Measurements from ENCODE around the gene ACTC1.

ACTC1 gene

GRCh38 chr15:34760909-34761308 is 34.4 kb downstream of the ACTC1 start:
- H3K4me1 ChIP-seq (ENCODE audit: low read length): no peaks in the 10 kb centered on the region
- H4K20me1 ChIP-seq (ENCODE audit: insufficient read depth, low read length): no peaks in the 10 kb centered on the region
- no peaks in the 10 kb centered on the region for H3K9me3 ChIP-seq (ENCODE audit: insufficient read depth, low read length)
- H3K27me3 ChIP-seq (ENCODE audit: low read depth, low read length): peaks cover 33% of the 10 kb centered on the region
- H3K4me2 ChIP-seq (ENCODE audit: low read length): no peak overlapping the region
- TF ChIP-seq EZH2phosphoT487 (IDR thresholded peaks at IDR 0.05; ENCODE audit: low read depth) (no peak), CTCF (IDR thresholded peaks at IDR 0.05; ENCODE audit: low read depth, low read length) (no peak)
- H3K4me3 ChIP-seq (ENCODE audit: low read length): no peak overlapping the region
- H2AFZ ChIP-seq (ENCODE audit: low read depth, low read length): no peak overlapping the region
- H3K79me2 ChIP-seq (ENCODE audit: low read length): no peaks in the 10 kb centered on the region
- no peaks in the 10 kb centered on the region for H3K36me3 ChIP-seq (replicated peaks; ENCODE audit: low read depth, low read length)
- no peak overlapping the region for H3K27ac ChIP-seq (ENCODE audit: low read length)
- no peak overlapping the region for H3K9ac ChIP-seq (ENCODE audit: low read length)

GRCh38 chr15:34759992-34760391 is 35.4 kb downstream of the ACTC1 start:
- Histone ChIP-seq H3K27ac (ENCODE audit: low read length) (no peak overlapping the region), H2AFZ (ENCODE audit: low read depth, low read length) (no peak overlapping the region), H3K9me3 (ENCODE audit: insufficient read depth, low read length) (no peaks in the 10 kb centered on the region), H3K4me1 (ENCODE audit: low read length) (no peaks in the 10 kb centered on the region), H3K9ac (ENCODE audit: low read length) (no peak overlapping the region), H3K27me3 (ENCODE audit: low read depth, low read length) (peaks cover 33% of the 10 kb centered on the region), H3K4me3 (ENCODE audit: low read length) (no peak overlapping the region), H3K79me2 (ENCODE audit: low read length) (no peaks in the 10 kb centered on the region), H3K4me2 (ENCODE audit: low read length) (no peak overlapping the region), H3K36me3 (replicated peaks; ENCODE audit: low read depth, low read length) (no peaks in the 10 kb centered on the region), H4K20me1 (ENCODE audit: insufficient read depth, low read length) (no peaks in the 10 kb centered on the region)
- TF ChIP-seq EZH2phosphoT487 (IDR thresholded peaks at IDR 0.05; ENCODE audit: low read depth) (no peak), CTCF (IDR thresholded peaks at IDR 0.05; ENCODE audit: low read depth, low read length) (no peak)

- TF ChIP-seq CTCF (IDR thresholded peaks at IDR 0.05; ENCODE audit: low read depth, low read length) (no peak), EZH2phosphoT487 (IDR thresholded peaks at IDR 0.05; ENCODE audit: low read depth) (no peak)
- Histone ChIP-seq H3K9me3 (ENCODE audit: insufficient read depth, low read length) (no peaks in the 10 kb centered on the region), H2AFZ (ENCODE audit: low read depth, low read length) (no peak overlapping the region), H3K4me2 (ENCODE audit: low read length) (no peak overlapping the region), H3K79me2 (ENCODE audit: low read length) (no peaks in the 10 kb centered on the region), H3K4me3 (ENCODE audit: low read length) (no peak overlapping the region), H3K36me3 (replicated peaks; ENCODE audit: low read depth, low read length) (no peaks in the 10 kb centered on the region), H4K20me1 (ENCODE audit: insufficient read depth, low read length) (no peaks in the 10 kb centered on the region), H3K4me1 (ENCODE audit: low read length) (no peaks in the 10 kb centered on the region), H3K27ac (ENCODE audit: low read length) (no peak overlapping the region), H3K27me3 (ENCODE audit: low read depth, low read length) (peaks cover 33% of the 10 kb centered on the region), H3K9ac (ENCODE audit: low read length) (no peak overlapping the region)
Observed at GRCh38 chr15:34759347-34759746, 36.0 kb downstream of the ACTC1 start.

- no peak for TF ChIP-seq EZH2phosphoT487 (IDR thresholded peaks at IDR 0.05; ENCODE audit: low read depth)
- no peak for TF ChIP-seq CTCF (IDR thresholded peaks at IDR 0.05; ENCODE audit: low read depth, low read length)
- H3K9ac ChIP-seq (ENCODE audit: low read length): no peak overlapping the region
- H3K27me3 ChIP-seq (ENCODE audit: low read depth, low read length): peaks cover 33% of the 10 kb centered on the region
- no peaks in the 10 kb centered on the region for H3K36me3 ChIP-seq (replicated peaks; ENCODE audit: low read depth, low read length)
- H3K4me3 ChIP-seq (ENCODE audit: low read length): no peak overlapping the region
- no peak overlapping the region for H3K4me2 ChIP-seq (ENCODE audit: low read length)
- no peaks in the 10 kb centered on the region for H3K4me1 ChIP-seq (ENCODE audit: low read length)
- no peaks in the 10 kb centered on the region for H3K79me2 ChIP-seq (ENCODE audit: low read length)
- no peak overlapping the region for H3K27ac ChIP-seq (ENCODE audit: low read length)
- H4K20me1 ChIP-seq (ENCODE audit: insufficient read depth, low read length): no peaks in the 10 kb centered on the region
- H2AFZ ChIP-seq (ENCODE audit: low read depth, low read length): no peak overlapping the region
- H3K9me3 ChIP-seq (ENCODE audit: insufficient read depth, low read length): no peaks in the 10 kb centered on the region
Observed at GRCh38 chr15:34757262-34757661, 38.1 kb downstream of the ACTC1 start.
